Measurements from ENCODE around the gene CYFIP2.

Gene CYFIP2

DNA sequence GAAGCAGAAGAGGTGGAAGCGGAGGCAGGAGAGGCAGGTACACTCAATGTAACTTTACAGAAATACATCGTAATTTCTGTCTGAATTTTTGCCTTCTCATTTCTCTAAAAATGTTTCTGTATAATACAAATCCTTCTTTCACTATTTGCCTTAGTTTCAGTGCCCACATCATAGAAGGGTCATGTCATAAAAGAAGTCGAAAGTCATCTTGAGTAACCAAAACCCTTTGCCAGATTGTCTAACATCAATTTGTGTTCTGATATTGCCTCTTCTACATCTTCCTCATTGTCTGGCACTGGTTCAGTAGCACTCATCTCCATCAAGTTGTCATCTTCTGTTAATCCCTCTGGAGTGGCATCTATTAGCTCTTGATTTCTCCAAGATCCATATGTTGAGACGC is 6.2 kb upstream of the CYFIP2 start:
- no peak for TF ChIP-seq SPI1 (IDR thresholded peaks at IDR 0.05; ENCODE audit: borderline replicate concordance, low read depth)
- no peak for TF ChIP-seq GABPA (IDR thresholded peaks at IDR 0.05; ENCODE audit: low read depth)
- no peak for TF ChIP-seq POLR2AphosphoS5 (IDR thresholded peaks at IDR 0.05; ENCODE audit: low read depth)
- TF ChIP-seq, protein P1, sequence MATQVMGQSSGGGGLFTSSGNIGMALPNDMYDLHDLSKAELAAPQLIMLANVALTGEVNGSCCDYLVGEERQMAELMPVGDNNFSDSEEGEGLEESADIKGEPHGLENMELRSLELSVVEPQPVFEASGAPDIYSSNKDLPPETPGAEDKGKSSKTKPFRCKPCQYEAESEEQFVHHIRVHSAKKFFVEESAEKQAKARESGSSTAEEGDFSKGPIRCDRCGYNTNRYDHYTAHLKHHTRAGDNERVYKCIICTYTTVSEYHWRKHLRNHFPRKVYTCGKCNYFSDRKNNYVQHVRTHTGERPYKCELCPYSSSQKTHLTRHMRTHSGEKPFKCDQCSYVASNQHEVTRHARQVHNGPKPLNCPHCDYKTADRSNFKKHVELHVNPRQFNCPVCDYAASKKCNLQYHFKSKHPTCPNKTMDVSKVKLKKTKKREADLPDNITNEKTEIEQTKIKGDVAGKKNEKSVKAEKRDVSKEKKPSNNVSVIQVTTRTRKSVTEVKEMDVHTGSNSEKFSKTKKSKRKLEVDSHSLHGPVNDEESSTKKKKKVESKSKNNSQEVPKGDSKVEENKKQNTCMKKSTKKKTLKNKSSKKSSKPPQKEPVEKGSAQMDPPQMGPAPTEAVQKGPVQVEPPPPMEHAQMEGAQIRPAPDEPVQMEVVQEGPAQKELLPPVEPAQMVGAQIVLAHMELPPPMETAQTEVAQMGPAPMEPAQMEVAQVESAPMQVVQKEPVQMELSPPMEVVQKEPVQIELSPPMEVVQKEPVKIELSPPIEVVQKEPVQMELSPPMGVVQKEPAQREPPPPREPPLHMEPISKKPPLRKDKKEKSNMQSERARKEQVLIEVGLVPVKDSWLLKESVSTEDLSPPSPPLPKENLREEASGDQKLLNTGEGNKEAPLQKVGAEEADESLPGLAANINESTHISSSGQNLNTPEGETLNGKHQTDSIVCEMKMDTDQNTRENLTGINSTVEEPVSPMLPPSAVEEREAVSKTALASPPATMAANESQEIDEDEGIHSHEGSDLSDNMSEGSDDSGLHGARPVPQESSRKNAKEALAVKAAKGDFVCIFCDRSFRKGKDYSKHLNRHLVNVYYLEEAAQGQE (IDR thresholded peaks at IDR 0.05; ENCODE audit: insufficient replicate concordance, low read depth): no peak
- TF ChIP-seq, protein P2, sequence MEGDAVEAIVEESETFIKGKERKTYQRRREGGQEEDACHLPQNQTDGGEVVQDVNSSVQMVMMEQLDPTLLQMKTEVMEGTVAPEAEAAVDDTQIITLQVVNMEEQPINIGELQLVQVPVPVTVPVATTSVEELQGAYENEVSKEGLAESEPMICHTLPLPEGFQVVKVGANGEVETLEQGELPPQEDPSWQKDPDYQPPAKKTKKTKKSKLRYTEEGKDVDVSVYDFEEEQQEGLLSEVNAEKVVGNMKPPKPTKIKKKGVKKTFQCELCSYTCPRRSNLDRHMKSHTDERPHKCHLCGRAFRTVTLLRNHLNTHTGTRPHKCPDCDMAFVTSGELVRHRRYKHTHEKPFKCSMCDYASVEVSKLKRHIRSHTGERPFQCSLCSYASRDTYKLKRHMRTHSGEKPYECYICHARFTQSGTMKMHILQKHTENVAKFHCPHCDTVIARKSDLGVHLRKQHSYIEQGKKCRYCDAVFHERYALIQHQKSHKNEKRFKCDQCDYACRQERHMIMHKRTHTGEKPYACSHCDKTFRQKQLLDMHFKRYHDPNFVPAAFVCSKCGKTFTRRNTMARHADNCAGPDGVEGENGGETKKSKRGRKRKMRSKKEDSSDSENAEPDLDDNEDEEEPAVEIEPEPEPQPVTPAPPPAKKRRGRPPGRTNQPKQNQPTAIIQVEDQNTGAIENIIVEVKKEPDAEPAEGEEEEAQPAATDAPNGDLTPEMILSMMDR (IDR thresholded peaks at IDR 0.05; ENCODE audit: insufficient read depth, low read length): no peak
- Histone ChIP-seq H3K4me3 (replicated peaks; ENCODE audit: insufficient read depth, low read length) (no peak overlapping the region), H3K27me3 (ENCODE audit: insufficient read depth, poor library complexity, severe bottlenecking) (no peaks in the 10 kb centered on the region), H3K27ac (replicated peaks) (no peak overlapping the region)
- no peak for DNase-seq (ENCODE audit: low read depth in 1 of 2, low spot score in 1 of 2)

DNA sequence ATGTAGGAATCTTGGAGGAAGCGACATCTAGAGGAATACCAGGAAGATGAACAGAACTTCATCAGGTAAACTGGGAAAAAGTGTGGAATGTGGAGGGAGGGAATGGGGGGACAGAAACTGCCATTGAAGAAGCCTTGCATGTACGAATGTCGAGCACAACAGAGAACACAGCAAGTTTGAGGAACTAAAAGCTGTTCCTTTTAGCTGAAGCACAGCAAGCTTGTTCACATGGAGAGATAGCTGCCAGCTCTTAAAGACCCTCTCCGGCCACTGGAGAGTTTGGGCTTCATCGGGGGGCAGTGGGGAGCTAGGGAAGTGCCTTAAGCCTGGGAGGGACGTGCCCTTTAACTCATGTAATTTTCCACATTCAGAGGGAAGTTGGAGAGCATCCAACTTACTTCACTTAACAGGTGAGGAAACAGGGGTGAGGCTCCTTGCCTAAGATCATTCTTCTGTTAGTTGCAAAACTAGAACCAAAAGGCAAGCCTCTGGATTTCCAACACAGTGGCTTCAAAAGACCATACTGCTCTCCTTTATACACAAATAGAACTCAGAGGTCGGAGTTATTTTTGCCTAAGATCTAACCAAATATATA is 2.3 kb upstream of the CYFIP2 start:
- no peak for TF ChIP-seq POLR2AphosphoS5 (IDR thresholded peaks at IDR 0.05; ENCODE audit: low read depth)
- peak; percentile 16; the same call in 1 of the 2 replicates for TF ChIP-seq SPI1 (IDR thresholded peaks at IDR 0.05; ENCODE audit: borderline replicate concordance, low read depth)
- no peaks in the 10 kb centered on the region for H3K27me3 ChIP-seq (ENCODE audit: insufficient read depth, poor library complexity, severe bottlenecking)
- H3K4me3 ChIP-seq (replicated peaks; ENCODE audit: insufficient read depth, low read length): no peak overlapping the region
- peak overlapping the region; percentile 67 for H3K27ac ChIP-seq (replicated peaks)
- peak; percentile 45 to 74 for DNase-seq (ENCODE audit: low read depth in 1 of 2, low spot score in 1 of 2)

DNA sequence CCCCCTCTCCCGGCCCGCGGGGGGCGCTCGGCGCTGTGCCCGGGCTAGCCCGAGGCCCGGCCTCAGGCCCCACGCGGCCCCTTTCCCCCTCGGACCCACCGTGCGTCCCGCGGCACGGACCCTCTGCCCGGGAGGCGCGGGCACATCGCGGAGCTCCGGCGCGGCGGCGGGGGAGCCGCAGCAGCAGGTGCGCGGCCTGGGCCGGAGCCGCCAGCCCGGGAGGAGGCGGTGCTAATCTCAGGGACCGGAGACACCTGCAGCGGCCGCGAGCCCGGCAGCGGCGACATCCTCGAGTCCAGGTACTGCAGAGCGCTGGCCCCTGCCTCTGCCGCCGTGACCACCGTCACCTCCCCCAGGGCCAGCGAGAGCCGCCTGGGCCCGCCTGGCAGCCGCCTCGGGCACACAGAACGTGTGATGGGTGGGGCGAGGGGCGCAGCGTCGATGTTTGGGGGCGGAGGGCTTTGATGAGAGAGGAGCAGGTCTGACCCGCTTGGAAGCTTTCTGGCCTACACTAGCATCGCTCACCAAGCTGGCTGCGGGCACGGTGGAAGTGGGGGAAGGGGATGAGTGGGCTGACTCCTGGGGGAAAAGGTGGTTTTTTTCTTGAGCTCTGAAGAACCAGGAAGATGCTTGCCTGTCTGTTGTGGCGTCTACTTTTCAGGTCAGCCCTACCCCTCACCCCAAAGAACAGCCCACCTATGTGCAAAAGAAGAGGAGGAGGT is 524 bp downstream of the CYFIP2 start:
- H3K4me3 ChIP-seq (replicated peaks; ENCODE audit: insufficient read depth, low read length): peak overlapping the region; percentile 75
- no peak for DNase-seq (ENCODE audit: low read depth in 1 of 2, low spot score in 1 of 2)
- H3K27me3 ChIP-seq (ENCODE audit: insufficient read depth, poor library complexity, severe bottlenecking): no peaks in the 10 kb centered on the region
- no peak for TF ChIP-seq GABPA (IDR thresholded peaks at IDR 0.05; ENCODE audit: low read depth)
- TF ChIP-seq, protein P1 (IDR thresholded peaks at IDR 0.05; ENCODE audit: insufficient replicate concordance, low read depth): no peak
- TF ChIP-seq POLR2AphosphoS5 (IDR thresholded peaks at IDR 0.05; ENCODE audit: low read depth): no peak
- no peak for TF ChIP-seq SPI1 (IDR thresholded peaks at IDR 0.05; ENCODE audit: borderline replicate concordance, low read depth)
- TF ChIP-seq, protein P2 (IDR thresholded peaks at IDR 0.05; ENCODE audit: insufficient read depth, low read length): no peak
- H3K27ac ChIP-seq (replicated peaks): peak overlapping the region; percentile 96

DNA sequence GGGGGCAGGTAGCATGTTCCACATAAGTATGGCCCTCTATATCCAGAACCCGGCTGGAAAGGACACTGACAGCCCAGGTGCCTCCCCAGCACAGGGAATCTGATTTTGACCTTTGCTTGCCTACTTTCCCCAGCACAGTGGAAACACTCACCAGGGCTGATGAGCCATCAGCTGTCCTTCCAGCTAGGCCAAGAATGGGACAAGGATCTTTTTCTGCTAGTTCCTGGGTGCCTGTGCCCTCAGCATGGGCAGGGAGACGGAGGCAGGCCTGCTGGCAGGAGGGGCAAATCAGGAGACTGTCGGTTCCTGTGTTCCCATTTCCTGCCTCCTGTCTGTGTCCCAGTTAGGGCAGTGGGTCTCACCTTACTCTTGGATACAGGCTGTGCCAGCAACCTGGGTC is 1.1 kb downstream of the CYFIP2 start:
- no peak for DNase-seq (ENCODE audit: low read depth in 1 of 2, low spot score in 1 of 2)
- H3K27ac ChIP-seq (replicated peaks): peak overlapping the region; percentile 96
- TF ChIP-seq, protein P2 (IDR thresholded peaks at IDR 0.05; ENCODE audit: insufficient read depth, low read length): no peak
- no peak for TF ChIP-seq SPI1 (IDR thresholded peaks at IDR 0.05; ENCODE audit: borderline replicate concordance, low read depth)
- TF ChIP-seq, protein P1 (IDR thresholded peaks at IDR 0.05; ENCODE audit: insufficient replicate concordance, low read depth): no peak
- no peak for TF ChIP-seq POLR2AphosphoS5 (IDR thresholded peaks at IDR 0.05; ENCODE audit: low read depth)
- TF ChIP-seq GABPA (IDR thresholded peaks at IDR 0.05; ENCODE audit: low read depth): no peak
- no peaks in the 10 kb centered on the region for H3K27me3 ChIP-seq (ENCODE audit: insufficient read depth, poor library complexity, severe bottlenecking)
- H3K4me3 ChIP-seq (replicated peaks; ENCODE audit: insufficient read depth, low read length): peak overlapping the region; percentile 75

Data from HL-60 (cell line).